ENCODE results near the gene ATOSB. TPM values are rescaled to one million over a fixed set of nuclear protein-coding genes. Genes with fewer than 3 reads are reported as not detected.

The ATOSB gene
- total and polyA plus RNA-seq, 4 donors: 2.8 to 29.8 (median 5.6) TPM

DNA sequence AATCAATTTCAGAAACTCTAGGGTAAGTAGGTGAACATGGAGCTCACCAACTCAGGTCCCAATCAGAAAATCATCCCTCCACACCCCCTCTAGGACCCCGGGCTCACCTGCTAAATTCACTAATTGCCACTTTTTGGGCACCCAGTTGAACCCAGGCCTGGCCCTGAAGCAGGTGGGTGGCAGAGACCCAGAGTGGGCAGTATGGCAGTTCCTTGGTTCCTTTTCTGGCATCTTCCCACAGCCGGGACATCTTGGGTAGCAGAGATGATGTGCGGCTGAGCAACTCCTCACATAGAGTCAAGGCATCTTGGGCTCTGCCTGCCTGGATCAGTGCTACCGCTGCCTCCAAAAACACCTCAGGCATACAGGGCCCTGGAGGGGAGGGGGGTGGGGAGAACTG, 40.3 kb downstream of the ATOSB start (continued):
- TF ChIP-seq, protein P1, sequence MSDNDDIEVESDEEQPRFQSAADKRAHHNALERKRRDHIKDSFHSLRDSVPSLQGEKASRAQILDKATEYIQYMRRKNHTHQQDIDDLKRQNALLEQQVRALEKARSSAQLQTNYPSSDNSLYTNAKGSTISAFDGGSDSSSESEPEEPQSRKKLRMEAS (IDR thresholded peaks at IDR 0.05): no peak
- TF ChIP-seq, protein P2, sequence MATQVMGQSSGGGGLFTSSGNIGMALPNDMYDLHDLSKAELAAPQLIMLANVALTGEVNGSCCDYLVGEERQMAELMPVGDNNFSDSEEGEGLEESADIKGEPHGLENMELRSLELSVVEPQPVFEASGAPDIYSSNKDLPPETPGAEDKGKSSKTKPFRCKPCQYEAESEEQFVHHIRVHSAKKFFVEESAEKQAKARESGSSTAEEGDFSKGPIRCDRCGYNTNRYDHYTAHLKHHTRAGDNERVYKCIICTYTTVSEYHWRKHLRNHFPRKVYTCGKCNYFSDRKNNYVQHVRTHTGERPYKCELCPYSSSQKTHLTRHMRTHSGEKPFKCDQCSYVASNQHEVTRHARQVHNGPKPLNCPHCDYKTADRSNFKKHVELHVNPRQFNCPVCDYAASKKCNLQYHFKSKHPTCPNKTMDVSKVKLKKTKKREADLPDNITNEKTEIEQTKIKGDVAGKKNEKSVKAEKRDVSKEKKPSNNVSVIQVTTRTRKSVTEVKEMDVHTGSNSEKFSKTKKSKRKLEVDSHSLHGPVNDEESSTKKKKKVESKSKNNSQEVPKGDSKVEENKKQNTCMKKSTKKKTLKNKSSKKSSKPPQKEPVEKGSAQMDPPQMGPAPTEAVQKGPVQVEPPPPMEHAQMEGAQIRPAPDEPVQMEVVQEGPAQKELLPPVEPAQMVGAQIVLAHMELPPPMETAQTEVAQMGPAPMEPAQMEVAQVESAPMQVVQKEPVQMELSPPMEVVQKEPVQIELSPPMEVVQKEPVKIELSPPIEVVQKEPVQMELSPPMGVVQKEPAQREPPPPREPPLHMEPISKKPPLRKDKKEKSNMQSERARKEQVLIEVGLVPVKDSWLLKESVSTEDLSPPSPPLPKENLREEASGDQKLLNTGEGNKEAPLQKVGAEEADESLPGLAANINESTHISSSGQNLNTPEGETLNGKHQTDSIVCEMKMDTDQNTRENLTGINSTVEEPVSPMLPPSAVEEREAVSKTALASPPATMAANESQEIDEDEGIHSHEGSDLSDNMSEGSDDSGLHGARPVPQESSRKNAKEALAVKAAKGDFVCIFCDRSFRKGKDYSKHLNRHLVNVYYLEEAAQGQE (IDR thresholded peaks at IDR 0.05): no peak
- no peak for TF ChIP-seq TAF1 (conservative IDR thresholded peaks at IDR 0.05)

- Histone ChIP-seq H3K4me1 (ENCODE audit: control insufficient read depth in 4 of 4, insufficient read depth in 4 of 4, low read length in 3 of 4) (peaks cover 8 to 33% (median 25%) of the 10 kb centered on the region in 4 donors), H3K9ac (ENCODE audit: low read depth in 1 of 2, low read length in 2 of 2) (no peak overlapping the region), H3K27ac (ENCODE audit: low read depth in 1 of 2, low read length in 2 of 2) (no peak overlapping the region), H3K27me3 (ENCODE audit: control insufficient read depth in 4 of 4, insufficient read depth in 4 of 4, low read length in 3 of 4) (no peaks in the 10 kb centered on the region), H3K4me3 (ENCODE audit: low read depth in 1 of 3, low read length in 3 of 3) (no peak overlapping the region), H3K9me3 (ENCODE audit: control insufficient read depth in 4 of 4, low read length in 3 of 4) (no peaks in the 10 kb centered on the region), H3K36me3 (ENCODE audit: control insufficient read depth in 4 of 4, insufficient read depth in 3 of 4, low read depth in 1 of 4, low read length in 3 of 4) (peaks cover 0 to 5% (median 0%) of the 10 kb centered on the region in 4 donors)
- WGBS: 97% methylated on average over 8 of the region's 8 CpGs
- TF ChIP-seq, protein P2 (IDR thresholded peaks at IDR 0.05): no peak
- no peak for TF ChIP-seq ATF3 (IDR thresholded peaks at IDR 0.05)
- no peak for TF ChIP-seq TAF1 (conservative IDR thresholded peaks at IDR 0.05)
- no peak for TF ChIP-seq RAD21 (IDR thresholded peaks at IDR 0.05)
- TF ChIP-seq FOXA2 (IDR thresholded peaks at IDR 0.05): no peak
- no peak for TF ChIP-seq NR2F2 (IDR thresholded peaks at IDR 0.05)
- TF ChIP-seq, protein P3, sequence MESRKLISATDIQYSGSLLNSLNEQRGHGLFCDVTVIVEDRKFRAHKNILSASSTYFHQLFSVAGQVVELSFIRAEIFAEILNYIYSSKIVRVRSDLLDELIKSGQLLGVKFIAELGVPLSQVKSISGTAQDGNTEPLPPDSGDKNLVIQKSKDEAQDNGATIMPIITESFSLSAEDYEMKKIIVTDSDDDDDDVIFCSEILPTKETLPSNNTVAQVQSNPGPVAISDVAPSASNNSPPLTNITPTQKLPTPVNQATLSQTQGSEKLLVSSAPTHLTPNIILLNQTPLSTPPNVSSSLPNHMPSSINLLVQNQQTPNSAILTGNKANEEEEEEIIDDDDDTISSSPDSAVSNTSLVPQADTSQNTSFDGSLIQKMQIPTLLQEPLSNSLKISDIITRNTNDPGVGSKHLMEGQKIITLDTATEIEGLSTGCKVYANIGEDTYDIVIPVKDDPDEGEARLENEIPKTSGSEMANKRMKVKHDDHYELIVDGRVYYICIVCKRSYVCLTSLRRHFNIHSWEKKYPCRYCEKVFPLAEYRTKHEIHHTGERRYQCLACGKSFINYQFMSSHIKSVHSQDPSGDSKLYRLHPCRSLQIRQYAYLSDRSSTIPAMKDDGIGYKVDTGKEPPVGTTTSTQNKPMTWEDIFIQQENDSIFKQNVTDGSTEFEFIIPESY (IDR thresholded peaks at IDR 0.05): no peak
- TF ChIP-seq CTCF (IDR thresholded peaks at IDR 0.05; ENCODE audit: low read depth, low read length, missing input control): no peak
- TF ChIP-seq, protein P1 (IDR thresholded peaks at IDR 0.05): no peak
- no peak for TF ChIP-seq RXRA (IDR thresholded peaks at IDR 0.05)
- no peak for TF ChIP-seq GABPA (IDR thresholded peaks at IDR 0.05 in 1 of 2, conservative IDR thresholded peaks at IDR 0.05 in 1 of 2)
- no peak for TF ChIP-seq YY1 (IDR thresholded peaks at IDR 0.05)
- TF ChIP-seq SP1 (IDR thresholded peaks at IDR 0.05): no peak
- TF ChIP-seq HNF4G (IDR thresholded peaks at IDR 0.05): no peak
- DNase-seq (ENCODE audit: low spot score): no peak
Observed at GRCh38 chr9:35074791-35075190, 40.9 kb downstream of the ATOSB start.

Measured in liver (tissue), 9 donors.